Liver (tissue), 9 donors: ENCODE results near the gene KRTAP5-4. TPM values are rescaled to one million over a fixed set of nuclear protein-coding genes. Genes with fewer than 3 reads are reported as not detected.

Experiments
- DNase-seq: peaks from one replicate; pipeline ENCODE4 v3.0.0-alpha.2; 2017; ENCODE audit warnings: low spot score
- H3K27ac ChIP-seq, 2 donors: one replicate each; pipeline ENCODE4 v1.7.0; 2013; ENCODE audit warnings: inconsistent platforms in 2 of 2, low read length in 2 of 2, control low read depth in 1 of 2, low read depth in 1 of 2, mild to moderate bottlenecking in 1 of 2
- H3K27me3 ChIP-seq, 4 donors: one replicate each; pipeline versions ENCODE4 v1.6.1 to v1.7.0; 2013; ENCODE audit warnings: low read length in 3 of 4, inconsistent platforms in 1 of 4, mild to moderate bottlenecking in 1 of 4, moderate library complexity in 1 of 4; ENCODE audit not compliant: control insufficient read depth in 4 of 4, insufficient read depth in 4 of 4
- H3K36me3 ChIP-seq, 4 donors: one replicate each; pipeline versions ENCODE4 v1.6.1 to v1.7.0; 2013; ENCODE audit warnings: low read length in 3 of 4, mild to moderate bottlenecking in 3 of 4, low read depth in 1 of 4, moderate library complexity in 1 of 4; ENCODE audit not compliant: control insufficient read depth in 4 of 4, insufficient read depth in 3 of 4
- H3K4me1 ChIP-seq, 4 donors: one replicate each; pipeline versions ENCODE4 v1.6.1 to v1.7.0; 2013; ENCODE audit warnings: low read length in 3 of 4, mild to moderate bottlenecking in 3 of 4, moderate library complexity in 1 of 4; ENCODE audit not compliant: control insufficient read depth in 4 of 4, insufficient read depth in 4 of 4
- H3K4me3 ChIP-seq, 3 donors: one replicate each; pipeline versions ENCODE4 v1.6.1 to v1.7.0; 2013; ENCODE audit warnings: low read length in 3 of 3, control low read depth in 1 of 3, low read depth in 1 of 3, mild to moderate bottlenecking in 1 of 3
- H3K9ac ChIP-seq, 2 donors: one replicate each; pipeline ENCODE4 v1.7.0; 2013; ENCODE audit warnings: low read length in 2 of 2, mild to moderate bottlenecking in 2 of 2, moderate library complexity in 2 of 2, control low read depth in 1 of 2, low read depth in 1 of 2
- H3K9me3 ChIP-seq, 4 donors: one replicate each; pipeline versions ENCODE4 v1.6.1 to v1.7.0; 2013; ENCODE audit warnings: low read length in 3 of 4; ENCODE audit not compliant: control insufficient read depth in 4 of 4
- EGR1 ChIP-seq, 2 donors: IDR thresholded peaks; 2 replicates each; pipeline ENCODE4 v1.6.1; 2016 to 2018; ENCODE audit warnings: antibody characterized with exemption in 2 of 2, low read depth in 2 of 2
- FOXA1 ChIP-seq: IDR thresholded peaks from 2 replicates; pipeline ENCODE4 v1.6.1; 2016; ENCODE audit warnings: antibody characterized with exemption
- FOXA2 ChIP-seq: IDR thresholded peaks from 2 replicates; pipeline ENCODE4 v1.6.1; 2016; ENCODE audit warnings: antibody characterized with exemption
- GABPA ChIP-seq, 2 donors: IDR thresholded peaks in 1 of 2; conservative IDR thresholded peaks in 1 of 2; 2 replicates each; pipeline ENCODE4 v1.6.1; 2016; ENCODE audit warnings: antibody characterized with exemption in 2 of 2, mild to moderate bottlenecking in 1 of 2, moderate library complexity in 1 of 2
- HNF4A ChIP-seq, 2 donors: conservative IDR thresholded peaks; 2 replicates each; pipeline ENCODE4 v1.6.1; 2016; ENCODE audit warnings: antibody characterized with exemption in 2 of 2, mild to moderate bottlenecking in 2 of 2
- HNF4G ChIP-seq: IDR thresholded peaks from 2 replicates; pipeline ENCODE4 v1.6.1; 2016; ENCODE audit warnings: antibody characterized with exemption
- JUND ChIP-seq, 2 donors: IDR thresholded peaks; 2 replicates each; pipeline ENCODE4 v1.6.1; 2016; ENCODE audit warnings: antibody characterized with exemption in 2 of 2
- MAX ChIP-seq: IDR thresholded peaks from 2 replicates; pipeline ENCODE4 v1.6.1; 2016; ENCODE audit warnings: antibody characterized with exemption
- NR2F2 ChIP-seq: IDR thresholded peaks from 2 replicates; pipeline ENCODE4 v1.6.1; 2016; ENCODE audit warnings: antibody characterized with exemption
- RAD21 ChIP-seq, 2 donors: IDR thresholded peaks; 2 replicates each; pipeline ENCODE4 v1.6.1; 2016; ENCODE audit warnings: antibody characterized with exemption in 2 of 2, mild to moderate bottlenecking in 2 of 2
- RXRA ChIP-seq, 2 donors: IDR thresholded peaks; 2 replicates each; pipeline ENCODE4 v1.6.1; 2017 to 2018; ENCODE audit warnings: antibody characterized with exemption in 2 of 2, mild to moderate bottlenecking in 1 of 2
- SP1 ChIP-seq: IDR thresholded peaks from 2 replicates; pipeline ENCODE4 v1.6.1; 2018; ENCODE audit warnings: antibody characterized with exemption, mild to moderate bottlenecking
- TAF1 ChIP-seq: conservative IDR thresholded peaks from 2 replicates; pipeline ENCODE4 v1.6.1; 2016; ENCODE audit warnings: antibody characterized with exemption, mild to moderate bottlenecking
- YY1 ChIP-seq: IDR thresholded peaks from 2 replicates; pipeline ENCODE4 v1.6.1; 2016; ENCODE audit warnings: antibody characterized with exemption, mild to moderate bottlenecking
- WGBS: extraction: QIAGEN DNeasy Blood & Tissue Kit; methylation state at CpG from one replicate; pipeline ENCODE4 v1.1.7; 2013; 5-methylcytosine and 5-hydroxymethylcytosine counted together
- polyA plus RNA-seq, 2 donors: library from polyadenylated mRNA; stranded (reverse) in 1 of 2; unstranded in 1 of 2; fragments of 200-250 nt in 1 of 2; fragments of >200 nt in 1 of 2; fragmentation: Nextera tagmentation in 1 of 2; extraction: Ambion mirVana in 1 of 2; gene quantifications; one replicate each; pipeline versions ENCODE4 v1.2.1 to v1.2.3, GENCODE V29; 2013 to 2015
- total RNA-seq, 2 donors: library from RNA; depleted of rRNA; stranded (reverse); fragments of >200 nt; gene quantifications; one replicate each; pipeline ENCODE4 v1.2.3, GENCODE V29; 2014
- TF ChIP-seq, protein P1 (sequence below): IDR thresholded peaks from 2 replicates; pipeline ENCODE4 v1.6.1; 2016; ENCODE audit warnings: antibody characterized with exemption
- TF ChIP-seq, protein P2 (sequence below): IDR thresholded peaks from 2 replicates; pipeline ENCODE4 v1.6.1; 2016; ENCODE audit warnings: antibody characterized with exemption, mild to moderate bottlenecking
- TF ChIP-seq, protein P3 (sequence below): IDR thresholded peaks from 2 replicates; pipeline ENCODE4 v1.6.1; 2016; ENCODE audit warnings: antibody characterized with exemption
- TF ChIP-seq, protein P4 (sequence below): fragments of 150-350 bp; IDR thresholded peaks from 2 replicates; pipeline ENCODE4 v1.5.1; 2017; ENCODE audit warnings: improper control_type of control experiment, low read depth, low read length; ENCODE audit not compliant: missing input control
- donor health status: healthy.
- donor health status: healthy.
- donor health status: healthy.
- donor health status: healthy.
- donor health status: healthy.

KRTAP5-4 gene
- total and polyA plus RNA-seq, 4 donors, result not detected

DNA sequence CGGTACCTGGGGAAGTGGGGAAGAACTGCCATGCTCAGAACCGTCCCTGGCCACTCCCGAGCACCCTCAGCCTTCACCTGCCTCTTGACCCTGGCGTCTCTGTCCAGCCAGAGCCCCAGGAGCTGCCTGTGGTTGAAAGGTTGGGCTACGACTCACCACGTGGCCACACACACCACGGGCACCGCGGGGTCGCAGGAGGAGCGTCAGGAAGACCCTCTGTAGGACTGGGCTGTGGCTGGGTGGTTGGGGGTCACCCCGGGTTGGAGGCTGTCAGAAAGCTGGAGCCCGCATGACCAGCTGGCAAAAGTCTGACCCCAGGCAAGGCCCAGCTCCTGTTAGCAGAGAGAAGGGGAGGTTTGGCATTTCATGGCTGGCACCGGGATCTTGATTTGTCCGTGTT is 19.2 kb upstream of the KRTAP5-4 start:
- Histone ChIP-seq H3K4me3 (no peak overlapping the region), H3K36me3 (no peaks in the 10 kb centered on the region), H3K27ac (no peak overlapping the region), H3K9ac (no peak overlapping the region), H3K9me3 (no peaks in the 10 kb centered on the region), H3K4me1 (no peaks in the 10 kb centered on the region), H3K27me3 (no peaks in the 10 kb centered on the region)
- no peak for TF ChIP-seq MAX
- TF ChIP-seq, protein P1, sequence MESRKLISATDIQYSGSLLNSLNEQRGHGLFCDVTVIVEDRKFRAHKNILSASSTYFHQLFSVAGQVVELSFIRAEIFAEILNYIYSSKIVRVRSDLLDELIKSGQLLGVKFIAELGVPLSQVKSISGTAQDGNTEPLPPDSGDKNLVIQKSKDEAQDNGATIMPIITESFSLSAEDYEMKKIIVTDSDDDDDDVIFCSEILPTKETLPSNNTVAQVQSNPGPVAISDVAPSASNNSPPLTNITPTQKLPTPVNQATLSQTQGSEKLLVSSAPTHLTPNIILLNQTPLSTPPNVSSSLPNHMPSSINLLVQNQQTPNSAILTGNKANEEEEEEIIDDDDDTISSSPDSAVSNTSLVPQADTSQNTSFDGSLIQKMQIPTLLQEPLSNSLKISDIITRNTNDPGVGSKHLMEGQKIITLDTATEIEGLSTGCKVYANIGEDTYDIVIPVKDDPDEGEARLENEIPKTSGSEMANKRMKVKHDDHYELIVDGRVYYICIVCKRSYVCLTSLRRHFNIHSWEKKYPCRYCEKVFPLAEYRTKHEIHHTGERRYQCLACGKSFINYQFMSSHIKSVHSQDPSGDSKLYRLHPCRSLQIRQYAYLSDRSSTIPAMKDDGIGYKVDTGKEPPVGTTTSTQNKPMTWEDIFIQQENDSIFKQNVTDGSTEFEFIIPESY, result no peak
- no peak for TF ChIP-seq FOXA2
- TF ChIP-seq SP1, result no peak
- TF ChIP-seq RAD21 (IDR thresholded peaks at IDR 0.05), result no peak
- no peak for TF ChIP-seq EGR1 (IDR thresholded peaks at IDR 0.05; ENCODE audit: low read depth in 2 of 2)
- TF ChIP-seq JUND (IDR thresholded peaks at IDR 0.05), result no peak
- no peak for TF ChIP-seq HNF4G
- TF ChIP-seq NR2F2, result no peak
- TF ChIP-seq, protein P2, sequence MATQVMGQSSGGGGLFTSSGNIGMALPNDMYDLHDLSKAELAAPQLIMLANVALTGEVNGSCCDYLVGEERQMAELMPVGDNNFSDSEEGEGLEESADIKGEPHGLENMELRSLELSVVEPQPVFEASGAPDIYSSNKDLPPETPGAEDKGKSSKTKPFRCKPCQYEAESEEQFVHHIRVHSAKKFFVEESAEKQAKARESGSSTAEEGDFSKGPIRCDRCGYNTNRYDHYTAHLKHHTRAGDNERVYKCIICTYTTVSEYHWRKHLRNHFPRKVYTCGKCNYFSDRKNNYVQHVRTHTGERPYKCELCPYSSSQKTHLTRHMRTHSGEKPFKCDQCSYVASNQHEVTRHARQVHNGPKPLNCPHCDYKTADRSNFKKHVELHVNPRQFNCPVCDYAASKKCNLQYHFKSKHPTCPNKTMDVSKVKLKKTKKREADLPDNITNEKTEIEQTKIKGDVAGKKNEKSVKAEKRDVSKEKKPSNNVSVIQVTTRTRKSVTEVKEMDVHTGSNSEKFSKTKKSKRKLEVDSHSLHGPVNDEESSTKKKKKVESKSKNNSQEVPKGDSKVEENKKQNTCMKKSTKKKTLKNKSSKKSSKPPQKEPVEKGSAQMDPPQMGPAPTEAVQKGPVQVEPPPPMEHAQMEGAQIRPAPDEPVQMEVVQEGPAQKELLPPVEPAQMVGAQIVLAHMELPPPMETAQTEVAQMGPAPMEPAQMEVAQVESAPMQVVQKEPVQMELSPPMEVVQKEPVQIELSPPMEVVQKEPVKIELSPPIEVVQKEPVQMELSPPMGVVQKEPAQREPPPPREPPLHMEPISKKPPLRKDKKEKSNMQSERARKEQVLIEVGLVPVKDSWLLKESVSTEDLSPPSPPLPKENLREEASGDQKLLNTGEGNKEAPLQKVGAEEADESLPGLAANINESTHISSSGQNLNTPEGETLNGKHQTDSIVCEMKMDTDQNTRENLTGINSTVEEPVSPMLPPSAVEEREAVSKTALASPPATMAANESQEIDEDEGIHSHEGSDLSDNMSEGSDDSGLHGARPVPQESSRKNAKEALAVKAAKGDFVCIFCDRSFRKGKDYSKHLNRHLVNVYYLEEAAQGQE, result no peak
- TF ChIP-seq FOXA1, result no peak
- no peak for TF ChIP-seq RXRA (IDR thresholded peaks at IDR 0.05)
- no peak for TF ChIP-seq TAF1
- no peak for TF ChIP-seq GABPA (IDR thresholded peaks at IDR 0.05 in 1 of 2, conservative IDR thresholded peaks at IDR 0.05 in 1 of 2)
- TF ChIP-seq, protein P3, sequence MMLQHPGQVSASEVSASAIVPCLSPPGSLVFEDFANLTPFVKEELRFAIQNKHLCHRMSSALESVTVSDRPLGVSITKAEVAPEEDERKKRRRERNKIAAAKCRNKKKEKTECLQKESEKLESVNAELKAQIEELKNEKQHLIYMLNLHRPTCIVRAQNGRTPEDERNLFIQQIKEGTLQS, result no peak
- TF ChIP-seq, protein P4, sequence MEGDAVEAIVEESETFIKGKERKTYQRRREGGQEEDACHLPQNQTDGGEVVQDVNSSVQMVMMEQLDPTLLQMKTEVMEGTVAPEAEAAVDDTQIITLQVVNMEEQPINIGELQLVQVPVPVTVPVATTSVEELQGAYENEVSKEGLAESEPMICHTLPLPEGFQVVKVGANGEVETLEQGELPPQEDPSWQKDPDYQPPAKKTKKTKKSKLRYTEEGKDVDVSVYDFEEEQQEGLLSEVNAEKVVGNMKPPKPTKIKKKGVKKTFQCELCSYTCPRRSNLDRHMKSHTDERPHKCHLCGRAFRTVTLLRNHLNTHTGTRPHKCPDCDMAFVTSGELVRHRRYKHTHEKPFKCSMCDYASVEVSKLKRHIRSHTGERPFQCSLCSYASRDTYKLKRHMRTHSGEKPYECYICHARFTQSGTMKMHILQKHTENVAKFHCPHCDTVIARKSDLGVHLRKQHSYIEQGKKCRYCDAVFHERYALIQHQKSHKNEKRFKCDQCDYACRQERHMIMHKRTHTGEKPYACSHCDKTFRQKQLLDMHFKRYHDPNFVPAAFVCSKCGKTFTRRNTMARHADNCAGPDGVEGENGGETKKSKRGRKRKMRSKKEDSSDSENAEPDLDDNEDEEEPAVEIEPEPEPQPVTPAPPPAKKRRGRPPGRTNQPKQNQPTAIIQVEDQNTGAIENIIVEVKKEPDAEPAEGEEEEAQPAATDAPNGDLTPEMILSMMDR, result no peak
- no peak for TF ChIP-seq HNF4A (conservative IDR thresholded peaks at IDR 0.05)
- TF ChIP-seq YY1, result no peak
- 87% methylated on average over 15 of the region's 15 CpGs for WGBS
- DNase-seq, result no peak
